H1 (cell line): ENCODE measurements around the gene ACSM2A. TPM values are rescaled to one million over a fixed set of nuclear protein-coding genes. Genes with fewer than 3 reads are reported as not detected.
"Not testable (repeated sequence)": the region's sequence is repeated elsewhere in the genome, so short reads cannot be mapped to it uniquely, and the experiment has no call there.

Source experiments
- CTCF ChIA-PET: fragments of 300-600 bp; sonication (Branson Sonifier 250); formaldehyde crosslinking; loops from one replicate; lab custom pipeline; 2021; ENCODE audit not compliant: partially characterized antibody; lab: Charles Lee
- POLR2A ChIA-PET: fragments of 300-600 bp; sonication (Branson Sonifier 250); formaldehyde crosslinking; loops from one replicate; lab custom pipeline; 2021; ENCODE audit warnings: inconsistent platforms; ENCODE audit not compliant: partially characterized antibody; lab: Charles Lee
- DNase-seq, 2 experiments: peaks; one replicate each; pipeline versions ENCODE4 v3.0.0 to v3.0.0-alpha.2; 2010 to 2022; ENCODE audit warnings: low spot score in 2 of 2, low read depth in 1 of 2, mixed read lengths in 1 of 2
- FAIRE-seq: peaks from 2 replicates; lab custom pipeline; 2011; peaks lifted over from hg19 to GRCh38; lab: Jason Lieb, UNC
- H2AFZ ChIP-seq: 2 replicates; pipeline ENCODE4 v1.8.1; 2012; ENCODE audit warnings: low read length, inconsistent platforms
- H2AK5ac ChIP-seq: 2 replicates; pipeline ENCODE4 v1.6.1; 2013; ENCODE audit warnings: low read depth, low read length
- H2BK120ac ChIP-seq: replicated peaks from 2 replicates; pipeline ENCODE3; 2013; ENCODE audit warnings: low read depth, low read length, inconsistent platforms
- H2BK12ac ChIP-seq: 2 replicates; pipeline ENCODE4 v1.6.1; 2013; ENCODE audit warnings: low read depth, low read length
- H2BK15ac ChIP-seq: 2 replicates; pipeline ENCODE4 v1.6.1; 2013; ENCODE audit warnings: low read length
- H2BK20ac ChIP-seq: 2 replicates; pipeline ENCODE4 v1.6.1; 2013; ENCODE audit warnings: low read length
- H2BK5ac ChIP-seq: 2 replicates; pipeline ENCODE4 v1.6.1; 2013; ENCODE audit warnings: low read depth, low read length
- H3K14ac ChIP-seq: 2 replicates; pipeline ENCODE4 v1.6.1; 2013; ENCODE audit warnings: inconsistent platforms; ENCODE audit not compliant: insufficient read length
- H3K18ac ChIP-seq: 2 replicates; pipeline ENCODE4 v1.6.1; 2013; ENCODE audit warnings: low read length; ENCODE audit errors: extremely low read depth
- H3K23ac ChIP-seq: 2 replicates; pipeline ENCODE4 v1.6.1; 2013; ENCODE audit warnings: inconsistent platforms; ENCODE audit not compliant: insufficient read length
- H3K23me2 ChIP-seq: 2 replicates; pipeline ENCODE4 v1.6.1; 2013; ENCODE audit warnings: low read depth, low read length
- H3K27ac ChIP-seq: 2 replicates; pipeline ENCODE4 v1.6.1; 2011; ENCODE audit warnings: low read depth, low read length, inconsistent platforms
- H3K27me3 ChIP-seq, 4 experiments: replicated peaks in 1 of 4; 1 replicate in 1 of 4; 2 replicates in 3 of 4; pipeline versions ENCODE4 v1.6.1 to v1.8.1; 2011 to 2013; ENCODE audit warnings: low read length in 3 of 4, mild to moderate bottlenecking in 3 of 4, inconsistent platforms in 2 of 4, mixed read lengths in 2 of 4, moderate library complexity in 1 of 4; ENCODE audit not compliant: control insufficient read depth in 3 of 4, insufficient read depth in 3 of 4; ENCODE audit errors: extremely low read depth in 1 of 4
- H3K36me3 ChIP-seq, 4 experiments: 2 replicates each; pipeline versions ENCODE4 v1.6.1 to v1.8.1; 2011 to 2013; ENCODE audit warnings: mild to moderate bottlenecking in 4 of 4, low read length in 3 of 4, moderate library complexity in 2 of 4, control low read depth in 1 of 4, inconsistent platforms in 1 of 4; ENCODE audit not compliant: insufficient read depth in 4 of 4, control insufficient read depth in 2 of 4
- H3K4ac ChIP-seq: replicated peaks from 2 replicates; pipeline ENCODE3; 2013; ENCODE audit warnings: low read length, low read depth, mixed read lengths, inconsistent platforms; ENCODE audit not compliant: insufficient read length
- H3K4me1 ChIP-seq, 4 experiments: replicated peaks in 1 of 4; 1 replicate in 1 of 4; 2 replicates in 3 of 4; pipeline versions ENCODE4 v1.6.1 to v1.8.1; 2011 to 2013; ENCODE audit warnings: low read length in 3 of 4, inconsistent platforms in 2 of 4, mixed read lengths in 1 of 4; ENCODE audit not compliant: insufficient read depth in 4 of 4, control insufficient read depth in 3 of 4
- H3K4me2 ChIP-seq, 2 experiments: 2 replicates each; pipeline versions ENCODE4 v1.6.1 to v1.8.1; 2011 to 2013; ENCODE audit warnings: low read depth in 2 of 2, low read length in 2 of 2, control low read depth in 1 of 2, inconsistent platforms in 1 of 2, mild to moderate bottlenecking in 1 of 2; ENCODE audit not compliant: insufficient read depth in 1 of 2
- H3K4me3 ChIP-seq, 4 experiments: fragments of 200-600, 300-600 bp in 1 of 4; sonication (generic), shearing (Covaris generic), sonication (Bioruptor Twin) in 1 of 4; 2 replicates each; pipeline versions ENCODE4 v1.5.1 to v1.8.1; 2011 to 2016; ENCODE audit warnings: low read length in 4 of 4, low read depth in 3 of 4, control low read depth in 2 of 4, inconsistent platforms in 2 of 4, mild to moderate bottlenecking in 2 of 4, mixed read lengths in 1 of 4, moderate library complexity in 1 of 4; ENCODE audit not compliant: insufficient read depth in 2 of 4; ENCODE audit errors: extremely low read depth in 1 of 4
- H3K56ac ChIP-seq: replicated peaks from 2 replicates; pipeline ENCODE3; 2013; ENCODE audit warnings: low read depth, mild to moderate bottlenecking, mixed read lengths, low read length, inconsistent platforms; ENCODE audit not compliant: insufficient read length
- H3K79me1 ChIP-seq: 2 replicates; pipeline ENCODE4 v1.6.1; 2013; ENCODE audit warnings: low read depth, low read length, control low read depth
- H3K79me2 ChIP-seq, 2 experiments: 2 replicates each; pipeline versions ENCODE4 v1.6.1 to v1.8.1; 2012 to 2013; ENCODE audit warnings: low read length in 2 of 2, mild to moderate bottlenecking in 2 of 2, inconsistent platforms in 1 of 2; ENCODE audit not compliant: insufficient read depth in 2 of 2, control insufficient read depth in 1 of 2
- H3K9ac ChIP-seq, 4 experiments: replicated peaks in 1 of 4; 1 replicate in 1 of 4; 2 replicates in 3 of 4; pipeline versions ENCODE4 v1.6.1 to v1.8.1; 2011 to 2013; ENCODE audit warnings: low read depth in 3 of 4, low read length in 3 of 4, control low read depth in 2 of 4, mild to moderate bottlenecking in 2 of 4, moderate library complexity in 2 of 4, inconsistent platforms in 1 of 4; ENCODE audit errors: extremely low read depth in 1 of 4
- H3K9me3 ChIP-seq, 2 experiments: 2 replicates each; pipeline versions ENCODE4 v1.6.1 to v1.8.1; 2012 to 2013; ENCODE audit warnings: mild to moderate bottlenecking in 2 of 2, moderate library complexity in 2 of 2, control low read depth in 1 of 2, inconsistent platforms in 1 of 2, low read depth in 1 of 2, low read length in 1 of 2, mixed read lengths in 1 of 2; ENCODE audit not compliant: insufficient read depth in 2 of 2
- H4K20me1 ChIP-seq, 2 experiments: replicated peaks in 1 of 2; 2 replicates each; pipeline versions ENCODE3 to v1.8.1; 2011 to 2013; ENCODE audit warnings: inconsistent platforms in 2 of 2, low read length in 2 of 2, mild to moderate bottlenecking in 1 of 2; ENCODE audit not compliant: insufficient read depth in 2 of 2, control insufficient read depth in 1 of 2
- H4K5ac ChIP-seq: 2 replicates; pipeline ENCODE4 v1.6.1; 2013; ENCODE audit warnings: low read length, low read depth, mixed read lengths, inconsistent platforms; ENCODE audit not compliant: insufficient read length
- H4K8ac ChIP-seq: 2 replicates; pipeline ENCODE4 v1.8.0; 2013; ENCODE audit warnings: mild to moderate bottlenecking, moderate library complexity, low read length, inconsistent platforms; ENCODE audit not compliant: insufficient read depth; ENCODE audit errors: extremely low read depth
- H4K91ac ChIP-seq: replicated peaks from 2 replicates; pipeline ENCODE3; 2013; ENCODE audit warnings: low read length, mixed read lengths, inconsistent platforms; ENCODE audit not compliant: insufficient read length
- WGBS, 2 experiments: shearing (Covaris generic) in 1 of 2; methylation state at CpG; one replicate each; pipeline versions ENCODE4 v1.1.6 to v1.1.7; 2013 to 2015; ENCODE audit warnings: low lambda C conversion rate in 2 of 2, mixed read lengths in 2 of 2, inconsistent platforms in 1 of 2, low coverage in 1 of 2, missing lambda C conversion rate in 1 of 2; ENCODE audit not compliant: insufficient replicate concordance in 2 of 2, insufficient coverage in 1 of 2, insufficient read length in 1 of 2; ENCODE audit errors: extremely low coverage in 1 of 2, missing lambda C conversion rate in 1 of 2; 5-methylcytosine and 5-hydroxymethylcytosine counted together
- polyA plus RNA-seq, 7 experiments: library from polyadenylated mRNA; depleted of rRNA in 3 of 7; stranded (reverse) in 5 of 7; unstranded in 2 of 7; fragments of >200 nt in 5 of 7; fragments of 200-250 nt in 2 of 7; gene quantifications; 1 replicate in 5 of 7; 2 replicates in 1 of 7; 4 replicates in 1 of 7; pipeline versions ENCODE4 v1.2.1 to v1.2.3, GENCODE V29; 2011 to 2013; ENCODE audit warnings: missing spikeins in 2 of 7, mixed read lengths in 2 of 7
- total RNA-seq: library from RNA; stranded (reverse); fragmentation: NEBNext Ultra II Directional; extraction: Animal tissue kit (Norgen Biotek cat#: 25700); gene quantifications from 2 replicates; pipeline ENCODE4 v1.2.1, GENCODE V29; 2021

ACSM2A gene
- total and polyA plus RNA-seq, 2 of the 8 experiments (the other 6 are each of a cell fraction or from before 2014, with no cell fraction given), result not detected

DNA sequence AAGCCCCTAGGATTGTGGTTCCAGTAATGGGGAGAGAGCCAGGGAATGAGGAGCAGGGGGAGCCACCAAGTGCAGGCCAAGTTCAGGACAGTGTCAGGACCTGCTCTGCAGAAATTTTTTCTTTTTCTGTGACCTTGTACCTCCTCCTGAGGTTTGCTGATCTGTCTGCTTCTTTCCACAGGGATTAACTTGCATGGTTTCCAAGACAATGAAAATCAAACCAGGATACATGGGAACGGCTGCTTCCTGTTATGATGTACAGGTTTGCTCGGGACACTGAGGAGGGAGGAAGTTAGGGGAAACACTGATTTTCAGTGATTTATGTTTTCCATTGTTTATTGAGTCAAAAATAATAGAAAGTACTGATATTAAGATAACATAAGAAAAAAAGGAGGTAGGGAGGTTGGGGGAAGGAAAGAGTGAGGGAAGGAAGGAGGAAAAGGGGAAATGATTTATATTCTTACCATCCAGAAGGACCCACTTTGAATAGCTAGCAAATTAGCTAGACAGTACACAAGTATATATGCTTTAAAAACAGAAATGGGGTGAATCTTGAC, 25.9 kb downstream of the ACSM2A start:
- H2AFZ ChIP-seq, H2BK15ac ChIP-seq, CTCF ChIA-PET, H4K91ac ChIP-seq, H3K4me1 ChIP-seq, H2BK5ac ChIP-seq, H2BK120ac ChIP-seq, H3K4me3 ChIP-seq, H3K79me2 ChIP-seq, H3K23ac ChIP-seq, H3K27ac ChIP-seq, H3K36me3 ChIP-seq, H3K79me1 ChIP-seq, POLR2A ChIA-PET, H3K14ac ChIP-seq, H4K5ac ChIP-seq, H2BK20ac ChIP-seq, H3K18ac ChIP-seq, H3K4me2 ChIP-seq, H3K56ac ChIP-seq, H4K20me1 ChIP-seq, H3K23me2 ChIP-seq, H3K9me3 ChIP-seq, H3K4ac ChIP-seq, DNase-seq, H2BK12ac ChIP-seq, H4K8ac ChIP-seq, FAIRE-seq, H2AK5ac ChIP-seq, H3K27me3 ChIP-seq, H3K9ac ChIP-seq: not testable (repeated sequence)
- 100% methylated on average over 1 of the region's 2 CpGs; no CpG with 5 or more reads in 1 of the 2 experiments for WGBS, 2 experiments

DNA sequence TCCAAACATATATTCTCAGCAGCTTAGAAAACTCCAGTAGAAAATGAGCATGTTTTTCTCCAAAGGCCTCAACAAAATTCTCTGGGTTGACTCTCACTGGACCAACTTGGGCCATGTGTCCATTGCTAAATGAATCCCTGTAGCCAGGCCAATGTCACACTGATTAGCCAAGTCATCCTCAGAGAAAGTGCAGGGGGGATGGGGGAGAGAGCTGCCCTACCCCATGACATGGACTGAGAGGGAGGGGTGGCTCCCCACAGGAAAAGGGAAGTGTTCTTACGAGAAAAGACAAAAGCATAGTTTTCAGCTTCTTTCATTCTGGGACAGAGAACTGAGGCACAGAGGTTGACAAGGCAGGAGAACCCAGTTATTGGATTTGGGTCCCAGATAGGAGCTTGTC, 32.7 kb downstream of the ACSM2A start:
- H3K36me3 ChIP-seq, H2BK15ac ChIP-seq, H4K20me1 ChIP-seq, H3K79me2 ChIP-seq, H3K9me3 ChIP-seq, H2AFZ ChIP-seq, H3K27ac ChIP-seq, H3K23ac ChIP-seq, H3K79me1 ChIP-seq, H3K4me2 ChIP-seq, H3K4ac ChIP-seq, H2BK12ac ChIP-seq, H3K9ac ChIP-seq, H3K4me3 ChIP-seq, H3K14ac ChIP-seq, H4K5ac ChIP-seq, H2AK5ac ChIP-seq, H3K23me2 ChIP-seq, H2BK5ac ChIP-seq, H4K91ac ChIP-seq, H3K18ac ChIP-seq, DNase-seq, H3K27me3 ChIP-seq, CTCF ChIA-PET, FAIRE-seq, H3K4me1 ChIP-seq, H2BK120ac ChIP-seq, H4K8ac ChIP-seq, H3K56ac ChIP-seq, H2BK20ac ChIP-seq, POLR2A ChIA-PET: not testable (repeated sequence)
- no CpG with 5 or more reads among the region's 1 CpG for WGBS, 2 experiments
